Motor neuron (in vitro differentiated cells): Measurements from ENCODE around the gene TBC1D23. TPM values are rescaled to one million over a fixed set of nuclear protein-coding genes. Genes with fewer than 3 reads are reported as not detected.
A peak's percentile ranks its signal among the peaks of the same experiment; 100 is the strongest.
"Not testable (repeated sequence)": the region's sequence is repeated elsewhere in the genome, so short reads cannot be mapped to it uniquely, and the experiment has no call there.

ENCODE experiments used
- ATAC-seq, 8 experiments: fragments of 200-7000 bp; cut with Tn5 transposase; replicated peaks in 6 of 8; 2 replicates each; pipeline ENCODE4 v1.8.0; 2021; ENCODE audit warnings: mild to moderate bottlenecking in 8 of 8, moderate library complexity in 8 of 8
- H3K27ac ChIP-seq, 2 donors: fragments of 250-450 bp; sonication (Bioruptor Pico); 2 replicates each; pipeline ENCODE4 v1.9.0; 2021; ENCODE audit warnings: antibody characterized with exemption in 2 of 2, mild to moderate bottlenecking in 2 of 2, moderate library complexity in 1 of 2
- H3K4me1 ChIP-seq, 2 donors: fragments of 250-450 bp; sonication (Bioruptor Pico); replicated peaks in 1 of 2; 2 replicates each; pipeline ENCODE4 v1.6.1; 2021; ENCODE audit warnings: antibody characterized with exemption in 2 of 2, mild to moderate bottlenecking in 2 of 2, moderate library complexity in 1 of 2
- H3K4me3 ChIP-seq, 5 donors: fragments of 250-450 bp; sonication (Bioruptor Pico); 2 replicates each; pipeline ENCODE4 v1.9.0; 2021; ENCODE audit warnings: antibody characterized with exemption in 5 of 5, mild to moderate bottlenecking in 5 of 5, moderate library complexity in 4 of 5
- WGBS, 10 experiments: fragments of 450-650 bp; shearing (Covaris generic); methylation state at CpG; one replicate each; pipeline ENCODE4 v1.0.0; 2022; 5-methylcytosine and 5-hydroxymethylcytosine counted together
- in situ Hi-C, 9 experiments: fragments of 400-800 bp; cut with MboI; loops; one replicate each; pipeline ENCODE4 v1.15.0; 2021; ENCODE audit warnings: low sequenced_read_pairs in 9 of 9, low pct_unique_long_range_greater_than_20kb in 2 of 9; ENCODE audit not compliant: unreplicated experiment in 9 of 9
- total RNA-seq, 8 experiments: library from RNA; unstranded; fragments of 300-600 nt; gene quantifications; 2 replicates each; pipeline versions ENCODE4 v1.2.3 to v1.2.4, GENCODE V29; 2022

TBC1D23 gene
- total RNA-seq, 8 experiments from 2014 or later, result 24.5 to 52.3 (median 40.4) TPM

DNA sequence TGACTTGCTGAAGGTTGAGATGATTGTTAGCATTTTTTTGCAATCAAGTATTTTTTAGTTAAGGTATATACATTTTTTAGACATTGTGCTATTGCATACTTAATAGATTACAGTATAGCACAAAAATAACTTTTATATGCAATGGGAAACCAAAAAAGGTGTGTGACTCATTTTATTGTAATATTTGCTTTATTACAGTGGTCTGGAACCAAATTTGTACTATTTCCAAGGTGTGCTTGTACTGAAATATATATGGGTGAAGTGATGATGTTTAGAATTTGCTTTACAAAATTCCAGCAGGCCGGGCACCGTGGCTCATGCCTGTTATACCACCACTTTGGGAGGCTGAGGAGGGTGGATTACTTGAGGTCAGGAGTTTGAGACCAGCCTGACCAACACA, 29.1 kb upstream of the TBC1D23 start:
- in situ Hi-C loops, result loop anchor here in 2 of 9 experiments (25.0 kb wide), 1 partner anchor 169 kb away; no protein-coding TSS in a partner anchor
- H3K4me3 ChIP-seq, result no peak overlapping the region
- 54 to 100% (median 100%) methylated on average over 2 of the region's 2 CpGs; no CpG with 5 or more reads in 5 of the 10 experiments for WGBS, 10 experiments

DNA sequence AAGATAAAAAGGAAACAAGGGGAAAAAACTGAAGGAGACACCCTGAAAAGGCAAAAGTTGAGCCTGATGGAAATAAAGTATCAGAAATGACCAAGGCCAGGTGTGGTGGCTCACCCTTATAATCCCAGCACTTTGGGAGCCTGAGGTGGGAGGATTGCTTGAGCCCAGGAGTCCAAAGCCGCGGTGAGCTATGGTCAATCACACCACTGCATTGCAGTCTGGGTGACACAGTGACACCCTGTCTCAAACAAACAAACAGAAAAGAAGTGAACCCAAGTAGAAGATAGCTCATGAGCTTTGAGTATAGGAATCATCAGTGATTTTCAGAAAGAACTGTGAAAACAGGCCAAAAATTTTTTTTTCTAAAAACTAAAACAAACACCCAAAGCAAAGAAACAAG, 26.4 kb upstream of the TBC1D23 start:
- WGBS, 10 experiments, result 57 to 100% (median 94%) methylated on average over 1 to 2 of the region's 2 CpGs; no CpG with 5 or more reads in 3 of the 10 experiments
- Histone ChIP-seq H3K27ac (no peak overlapping the region), H3K4me1 (no peaks in the 10 kb centered on the region), H3K4me3 (no peak overlapping the region)
- no peak for ATAC-seq
- in situ Hi-C loops, result loop anchor here in 2 of 9 experiments (25.0 kb wide), 1 partner anchor 172 kb away; no protein-coding TSS in a partner anchor

More for the DNA sequence above, 29.1 kb upstream of the TBC1D23 start:
- Histone ChIP-seq H3K27ac (no peak overlapping the region), H3K4me1 (no peaks in the 10 kb centered on the region)
- ATAC-seq, result no peak

DNA sequence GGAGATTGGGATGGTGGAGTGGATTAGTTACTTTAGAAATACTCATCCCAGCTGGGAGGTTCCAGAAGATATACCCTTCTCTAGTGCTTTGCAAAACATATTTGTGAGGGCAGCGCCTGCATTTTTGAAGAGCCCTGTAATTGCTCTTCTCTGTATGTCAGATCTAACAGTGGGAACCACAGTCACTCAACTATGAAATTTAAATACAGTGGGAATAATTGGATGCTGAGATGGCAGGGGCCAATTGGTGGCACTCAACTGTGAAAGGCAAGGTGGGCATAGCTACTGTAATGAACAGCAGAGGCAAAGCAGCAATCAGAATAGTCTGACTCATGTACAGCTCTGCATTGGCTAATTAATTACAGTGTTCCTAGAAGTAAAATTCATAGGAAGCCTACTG, 22.2 kb upstream of the TBC1D23 start:
- 100% methylated on average over 1 of the region's 1 CpG; no CpG with 5 or more reads in 2 of the 10 experiments for WGBS, 10 experiments

DNA sequence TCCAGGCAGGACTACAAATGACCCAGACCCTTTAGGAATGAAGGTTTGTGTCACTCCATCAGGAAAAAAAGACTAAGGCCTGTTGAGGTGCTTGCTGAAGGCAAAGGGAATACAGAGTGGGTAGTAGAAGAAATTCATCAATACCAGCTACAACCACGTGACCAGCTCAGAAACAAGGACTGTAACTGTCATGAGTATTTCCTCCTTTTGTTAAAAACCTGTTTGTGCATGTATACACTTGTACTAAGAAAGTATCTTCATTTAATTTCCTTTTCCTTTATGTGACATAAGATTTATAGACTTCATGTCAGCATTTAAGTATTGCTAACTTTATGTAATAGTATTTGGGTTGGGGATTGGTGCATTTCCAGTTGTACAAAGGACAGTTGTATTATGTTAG, 18.3 kb upstream of the TBC1D23 start:
- H3K27ac ChIP-seq, H3K4me3 ChIP-seq, ATAC-seq, H3K4me1 ChIP-seq: not testable (repeated sequence)
- 40 to 100% (median 88%) methylated on average over 1 of the region's 1 CpG; no CpG with 5 or more reads in 7 of the 10 experiments for WGBS, 10 experiments
- in situ Hi-C loops, result loop anchor here in 3 of 9 experiments (10.0 to 25.0 kb wide), 2 partner anchors 180 to 408 kb away; no protein-coding TSS in a partner anchor

More for the DNA sequence above, 22.2 kb upstream of the TBC1D23 start:
- Histone ChIP-seq H3K4me3 (no peak overlapping the region), H3K27ac (no peak overlapping the region), H3K4me1 (no peaks in the 10 kb centered on the region)
- in situ Hi-C loops, result loop anchor here in 2 of 9 experiments (25.0 kb wide), 1 partner anchor 176 kb away; no protein-coding TSS in a partner anchor
- no peak for ATAC-seq

DNA sequence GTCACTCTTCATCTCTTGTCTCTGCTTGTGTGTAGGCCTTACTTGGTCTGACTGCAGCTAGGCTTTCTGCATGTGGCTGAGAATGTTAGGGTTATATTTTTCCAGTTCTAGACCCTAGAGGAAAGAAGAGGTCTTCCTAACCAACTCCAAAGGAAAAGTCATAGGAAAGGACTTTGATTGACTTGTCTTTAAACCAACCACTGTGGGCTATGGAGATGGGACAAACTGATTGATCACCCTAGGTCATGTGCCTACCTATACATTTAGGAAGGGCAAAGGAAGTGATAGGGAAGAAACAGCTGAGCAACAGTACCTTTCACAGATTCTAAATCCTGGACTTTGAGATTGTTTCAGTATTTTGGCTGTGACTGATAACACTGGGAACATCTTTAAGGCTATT, 16.5 kb upstream of the TBC1D23 start:
- no peak for ATAC-seq
- no peak overlapping the region for H3K27ac ChIP-seq
- no peaks in the 10 kb centered on the region for H3K4me1 ChIP-seq
- H3K4me3 ChIP-seq, result no peak overlapping the region
- in situ Hi-C loops, result loop anchor here in 3 of 9 experiments (10.0 to 25.0 kb wide), 2 partner anchors 182 to 409 kb away; no protein-coding TSS in a partner anchor

DNA sequence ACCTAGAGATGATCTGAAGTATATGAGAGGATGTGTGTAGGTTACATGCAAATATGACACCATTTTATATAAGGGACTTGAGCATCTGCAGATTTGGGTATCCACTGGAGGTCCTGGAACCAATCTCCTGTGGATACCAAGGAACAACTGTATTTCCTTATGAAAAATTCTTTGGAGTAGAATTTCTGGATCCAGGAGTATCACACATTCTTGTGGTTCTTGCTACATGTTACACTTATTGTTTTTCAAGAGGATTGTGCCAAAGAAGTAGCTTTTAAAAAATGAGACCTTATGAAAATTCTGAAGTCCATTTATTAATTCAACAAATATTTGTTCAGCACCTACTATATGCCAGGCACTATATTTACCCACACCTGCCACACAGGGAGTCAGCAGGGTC, 15.7 kb upstream of the TBC1D23 start:
- H3K4me1 ChIP-seq, result no peaks in the 10 kb centered on the region
- H3K4me3 ChIP-seq, result no peak overlapping the region
- ATAC-seq, result no peak
- no peak overlapping the region for H3K27ac ChIP-seq
- in situ Hi-C loops, result loop anchor here in 3 of 9 experiments (10.0 to 25.0 kb wide), 2 partner anchors 183 to 410 kb away; no protein-coding TSS in a partner anchor

DNA sequence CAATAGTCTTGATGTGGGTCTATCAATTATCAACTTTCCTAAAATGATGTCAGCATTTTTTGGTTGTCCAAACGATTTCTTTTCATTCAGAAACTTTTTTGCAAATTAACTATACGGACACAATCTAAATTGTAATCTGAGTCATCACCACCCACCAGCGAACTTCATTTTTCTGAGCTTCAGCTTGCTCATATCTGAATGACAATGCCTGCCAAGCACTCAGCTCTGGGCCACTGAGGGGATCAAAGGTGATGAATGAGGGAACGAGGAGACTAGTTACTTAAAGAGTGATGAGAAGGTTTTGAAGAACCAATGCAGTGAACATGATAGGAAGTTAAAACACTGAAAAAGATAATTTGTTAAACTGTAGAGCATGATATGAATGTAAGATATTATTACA, 14.9 kb upstream of the TBC1D23 start:
- Histone ChIP-seq H3K4me1 (no peaks in the 10 kb centered on the region), H3K27ac (no peak overlapping the region), H3K4me3 (no peak overlapping the region)
- in situ Hi-C loops, result loop anchor here in 3 of 9 experiments (10.0 to 25.0 kb wide), 2 partner anchors 184 to 411 kb away; no protein-coding TSS in a partner anchor
- WGBS, 10 experiments, result 8 to 80% (median 20%) methylated on average over 1 to 4 of the region's 4 CpGs
- peak in 1 of 8 experiments; percentile 37 for ATAC-seq

DNA sequence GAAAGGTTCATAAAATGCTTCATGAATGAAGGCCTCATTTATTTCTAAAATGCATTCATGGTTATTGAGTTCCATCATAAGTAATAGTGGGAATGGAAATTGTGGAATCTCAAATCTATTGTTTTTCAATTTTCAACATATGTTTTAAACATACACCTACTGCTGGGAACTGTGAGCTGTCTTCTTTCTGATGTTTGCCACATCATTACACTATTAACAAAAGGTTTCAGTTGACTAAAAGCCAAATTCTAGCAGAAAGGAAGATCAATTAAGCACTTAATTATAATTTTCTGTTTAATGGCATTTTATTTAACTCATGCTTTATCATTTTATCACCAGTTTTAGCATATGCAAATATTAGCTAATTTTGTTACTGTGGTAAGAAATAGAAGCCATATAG, 13.8 kb upstream of the TBC1D23 start:
- H3K4me3 ChIP-seq, result no peak overlapping the region
- no peak overlapping the region for H3K27ac ChIP-seq
- ATAC-seq, result no peak
- in situ Hi-C loops, result loop anchor here in 3 of 9 experiments (10.0 to 25.0 kb wide), 2 partner anchors 185 to 412 kb away; no protein-coding TSS in a partner anchor
- no peaks in the 10 kb centered on the region for H3K4me1 ChIP-seq

DNA sequence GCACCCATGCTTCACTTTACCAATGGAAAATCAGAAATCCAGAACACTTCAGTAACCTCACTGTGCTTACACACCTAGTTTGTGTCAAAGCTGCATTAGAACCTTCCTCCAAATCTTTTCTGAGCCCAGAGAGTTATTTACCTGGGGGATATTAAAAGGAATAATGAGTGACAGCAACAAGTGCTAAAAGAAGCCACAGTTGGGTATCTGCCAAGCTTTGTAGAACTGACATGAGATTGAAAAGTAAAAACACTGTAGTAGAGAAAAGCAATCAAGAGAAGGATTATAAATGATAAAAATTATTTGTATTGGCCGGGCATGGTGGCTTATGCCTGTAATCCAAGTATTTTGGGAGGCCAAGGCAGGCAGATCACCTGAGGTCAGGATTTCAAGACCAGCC, 8.8 kb upstream of the TBC1D23 start:
- Histone ChIP-seq H3K4me1 (no peaks in the 10 kb centered on the region), H3K4me3 (no peak overlapping the region), H3K27ac (no peak overlapping the region)
- in situ Hi-C loops, result loop anchor here in 7 of 9 experiments (5.0 to 25.0 kb wide), 4 partner anchors 185 to 417 kb away; no protein-coding TSS in a partner anchor
- no peak for ATAC-seq
- WGBS, 10 experiments, result 71 to 100% (median 83%) methylated on average over 1 of the region's 1 CpG; no CpG with 5 or more reads in 5 of the 10 experiments

DNA sequence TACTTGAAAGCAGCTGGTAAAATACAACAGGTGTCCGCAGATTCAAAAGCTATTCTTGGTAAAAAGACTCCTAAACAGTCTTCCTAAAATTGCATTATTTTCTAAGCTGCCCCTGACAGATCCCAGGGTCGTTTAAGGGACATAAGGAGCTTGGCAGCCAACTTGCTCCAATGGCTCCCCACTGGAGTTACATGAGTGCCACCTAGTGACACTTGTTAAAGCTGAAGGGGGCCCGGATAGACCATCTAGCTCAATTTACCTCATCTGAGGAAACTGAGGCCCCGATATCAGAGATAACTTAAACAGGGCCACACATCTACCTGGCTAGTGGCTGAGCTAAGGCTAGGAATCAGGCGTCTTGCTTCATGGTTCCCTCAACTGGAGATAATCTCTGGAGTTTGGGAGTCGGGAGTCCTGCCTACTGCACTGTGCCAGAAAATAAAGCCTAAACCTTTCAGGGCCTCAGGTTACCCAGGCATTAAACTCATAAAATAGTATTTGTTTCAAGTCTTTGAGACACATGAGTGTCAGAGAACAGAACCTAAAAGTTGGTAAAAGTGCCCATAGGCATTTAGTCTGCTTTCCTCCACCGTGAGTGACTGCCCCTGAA, 6.5 kb upstream of the TBC1D23 start:
- peak; percentile 84 to 100 (median 90) for ATAC-seq
- Histone ChIP-seq H3K4me1 (no peaks in the 10 kb centered on the region), H3K27ac (no peak overlapping the region), H3K4me3 (no peak overlapping the region)
- WGBS, 10 experiments, result 0 to 50% (median 10%) methylated on average over 1 to 5 of the region's 7 CpGs; no CpG with 5 or more reads in 1 of the 10 experiments
- in situ Hi-C loops, result loop anchor here in 7 of 9 experiments (5.0 to 25.0 kb wide), 4 partner anchors 187 to 419 kb away; no protein-coding TSS in a partner anchor

DNA sequence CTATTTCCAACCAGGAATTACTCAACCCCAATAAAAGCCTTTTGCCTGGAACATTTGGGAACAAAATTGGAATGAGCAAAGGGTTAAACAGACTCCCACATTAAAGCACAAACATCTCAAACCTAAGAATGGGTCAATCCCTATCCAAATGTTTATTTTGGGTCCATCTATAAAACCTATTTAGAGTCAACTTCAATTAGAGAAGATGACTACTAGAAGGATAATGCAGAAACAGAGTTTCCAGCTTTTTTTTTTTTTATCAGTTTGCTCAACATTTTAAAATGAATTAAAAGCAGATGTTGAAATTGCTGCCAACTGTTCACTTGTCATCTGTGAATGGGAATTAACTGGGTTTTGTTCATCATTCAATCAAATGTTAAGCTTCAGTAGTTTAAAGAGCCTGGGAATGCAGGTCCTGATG, 4.1 kb upstream of the TBC1D23 start:
- Histone ChIP-seq H3K27ac (no peak overlapping the region), H3K4me1 (peaks cover 5 to 8% of the 10 kb centered on the region in 2 donors), H3K4me3 (no peak overlapping the region)
- in situ Hi-C loops, result loop anchor here in 6 of 9 experiments (10.0 to 25.0 kb wide), 3 partner anchors 412 to 422 kb away; no protein-coding TSS in a partner anchor
- ATAC-seq, result no peak

DNA sequence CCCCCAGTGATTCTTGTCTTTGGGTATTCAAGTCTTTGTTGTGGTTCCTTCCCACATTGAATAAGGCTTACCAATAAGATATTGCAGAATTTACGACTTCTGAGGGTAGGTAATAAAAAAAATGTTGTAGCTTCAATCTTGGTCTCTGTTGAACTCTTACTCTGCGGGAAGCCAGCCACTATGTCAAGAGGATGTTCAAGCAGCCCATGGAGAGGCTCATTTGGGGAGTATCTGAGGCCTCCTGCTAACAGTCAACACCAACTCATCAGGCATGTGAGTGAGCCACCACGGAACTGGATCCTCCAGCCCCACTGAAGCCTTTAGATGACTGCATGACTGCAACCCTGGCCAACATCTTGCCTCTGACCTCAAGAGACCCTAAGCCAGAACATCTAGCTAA, 3.2 kb upstream of the TBC1D23 start:
- 12 to 100% (median 85%) methylated on average over 1 to 3 of the region's 3 CpGs; no CpG with 5 or more reads in 2 of the 10 experiments for WGBS, 10 experiments
- in situ Hi-C loops, result loop anchor here in 6 of 9 experiments (10.0 to 25.0 kb wide), 3 partner anchors 413 to 423 kb away; no protein-coding TSS in a partner anchor

DNA sequence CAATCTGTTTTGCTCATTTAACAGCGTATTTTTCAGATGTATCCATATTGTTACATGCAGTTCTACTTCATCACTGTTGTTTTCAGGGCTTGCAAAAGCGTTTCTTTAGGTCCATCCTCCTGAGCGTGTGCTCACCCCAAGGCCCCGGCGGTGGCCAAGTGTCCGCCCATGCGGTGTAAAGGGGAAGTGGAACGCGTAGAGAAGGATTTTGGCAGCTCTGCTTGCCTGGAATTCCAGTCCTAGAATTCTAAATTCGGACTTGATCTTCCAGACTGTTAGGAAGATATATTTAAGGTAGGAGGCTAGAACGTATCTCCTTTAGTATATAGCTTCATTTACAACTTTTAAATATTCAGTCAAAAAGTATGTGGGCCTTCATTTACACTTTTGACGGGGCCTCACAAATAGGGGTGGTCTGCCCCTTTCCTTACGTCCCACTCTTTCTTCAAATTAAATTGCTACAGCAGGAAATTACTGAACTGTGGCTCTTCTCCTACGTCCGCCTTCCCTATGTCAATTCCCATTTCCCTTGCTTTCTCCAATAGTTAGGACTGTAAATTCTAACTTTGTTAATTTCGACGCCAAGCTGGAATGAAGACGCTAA, 609 bp upstream of the TBC1D23 start:
- in situ Hi-C loops, result loop anchor here in 5 of 9 experiments (10.0 to 25.0 kb wide), 2 partner anchors 423 to 425 kb away; no protein-coding TSS in a partner anchor
- WGBS, 10 experiments, result 7 to 31% (median 18%) methylated on average over 3 to 17 of the region's 18 CpGs
- H3K4me1 ChIP-seq, result peaks cover 10 to 16% of the 10 kb centered on the region in 2 donors
- peak overlapping the region; percentile 82 to 97 (median 89) for H3K4me3 ChIP-seq
- peak in 6 of 8 experiments; percentile 1 to 6 (median 4) for ATAC-seq
- H3K27ac ChIP-seq, result peak overlapping the region in 1 of 2 donors; percentile 38

More for the DNA sequence above, 3.2 kb upstream of the TBC1D23 start:
- H3K27ac ChIP-seq, result no peak overlapping the region
- ATAC-seq, result no peak
- peaks cover 10 to 13% of the 10 kb centered on the region in 2 donors for H3K4me1 ChIP-seq
- H3K4me3 ChIP-seq, result no peak overlapping the region
